ENCODE results near the gene ZC3H12D.

- TF ChIP-seq CTCF (conservative IDR thresholded peaks at IDR 0.05; ENCODE audit: low read depth, low read length), result no peak
- no peak for TF ChIP-seq EZH2 (IDR thresholded peaks at IDR 0.05; ENCODE audit: low read length, unreplicated experiment)
- TF ChIP-seq EZH2phosphoT487 (IDR thresholded peaks at IDR 0.05; ENCODE audit: borderline replicate concordance, low read length), result no peak
Observed at GRCh38 chr6:149480502-149481280, 4.1 kb downstream of the ZC3H12D start.

All from PC-3 (cell line).